Naive thymus-derived CD4-positive, alpha-beta T cell (primary cell): Measurements from ENCODE around the gene JDP2. TPM values are rescaled to one million over a fixed set of nuclear protein-coding genes. Genes with fewer than 3 reads are reported as not detected.
A peak's percentile ranks its signal among the peaks of the same experiment; 100 is the strongest.

ENCODE experiments used
- ATAC-seq: fragments of 150-1000 bp; cut with Tn5 transposase; 2 replicates; pipeline ENCODE4 v1.10.0; 2021; ENCODE audit warnings: mild to moderate bottlenecking, moderate library complexity
- CTCF ChIA-PET: fragments of 350-600 bp; sonication (Branson Sonifier 250); formaldehyde crosslinking; loops from one replicate; lab custom pipeline; 2021; ENCODE audit warnings: antibody characterized with exemption; lab: Charles Lee
- POLR2A ChIA-PET: fragments of 350-600 bp; sonication (Branson Sonifier 250); formaldehyde crosslinking; loops from one replicate; lab custom pipeline; 2021; ENCODE audit warnings: antibody characterized with exemption, inconsistent platforms; lab: Charles Lee
- DNase-seq, 9 donors: peaks; one replicate each; pipeline versions ENCODE4 v3.0.0 to v3.0.0-alpha.2; 2020 to 2022; ENCODE audit warnings: mixed read lengths in 1 of 9
- H3K27ac ChIP-seq: one replicate; pipeline ENCODE4 v1.7.0; 2013; ENCODE audit warnings: mild to moderate bottlenecking, low read depth, low read length, moderate library complexity
- H3K27me3 ChIP-seq, 2 donors: one replicate each; pipeline ENCODE4 v1.7.0; 2013; ENCODE audit warnings: low read length in 2 of 2, mild to moderate bottlenecking in 2 of 2, moderate library complexity in 2 of 2; ENCODE audit not compliant: control insufficient read depth in 2 of 2, insufficient read depth in 2 of 2
- H3K36me3 ChIP-seq, 3 experiments: 1 replicate in 2 of 3; 2 replicates in 1 of 3; pipeline ENCODE4 v1.7.0; 2013; ENCODE audit warnings: low read length in 3 of 3, mild to moderate bottlenecking in 3 of 3, moderate library complexity in 1 of 3; ENCODE audit not compliant: insufficient read depth in 3 of 3, control insufficient read depth in 2 of 3
- H3K4me1 ChIP-seq, 2 donors: one replicate each; pipeline ENCODE4 v1.7.0; 2013; ENCODE audit warnings: low read length in 2 of 2, mild to moderate bottlenecking in 2 of 2, moderate library complexity in 1 of 2; ENCODE audit not compliant: control insufficient read depth in 2 of 2, insufficient read depth in 2 of 2
- H3K4me3 ChIP-seq: 2 replicates; pipeline ENCODE4 v1.7.0; 2013; ENCODE audit warnings: mild to moderate bottlenecking, low read length
- H3K9me3 ChIP-seq, 3 experiments: 1 replicate in 2 of 3; 2 replicates in 1 of 3; pipeline ENCODE4 v1.7.0; 2013; ENCODE audit warnings: low read length in 3 of 3; ENCODE audit not compliant: control insufficient read depth in 2 of 3
- H3K27ac Mint-ChIP-seq, 9 donors: one replicate each; pipeline ENCODE4 v1.8.0; 2020 to 2022; ENCODE audit warnings: mixed read lengths in 9 of 9, mild to moderate bottlenecking in 8 of 9, moderate library complexity in 5 of 9, inconsistent platforms in 2 of 9
- H3K27me3 Mint-ChIP-seq, 5 donors: one replicate each; pipeline ENCODE4 v1.8.0; 2021 to 2022; ENCODE audit warnings: mixed read lengths in 5 of 5, mild to moderate bottlenecking in 1 of 5
- H3K36me3 Mint-ChIP-seq, 5 donors: one replicate each; pipeline ENCODE4 v1.8.0; 2020 to 2022; ENCODE audit warnings: mixed read lengths in 5 of 5, mild to moderate bottlenecking in 3 of 5, inconsistent platforms in 1 of 5
- H3K4me1 Mint-ChIP-seq, 7 donors: one replicate each; pipeline ENCODE4 v1.8.0; 2020 to 2022; ENCODE audit warnings: mixed read lengths in 7 of 7, mild to moderate bottlenecking in 3 of 7, inconsistent platforms in 1 of 7
- H3K4me3 Mint-ChIP-seq, 10 donors: one replicate each; pipeline ENCODE4 v1.8.0; 2020 to 2022; ENCODE audit warnings: mild to moderate bottlenecking in 10 of 10, mixed read lengths in 10 of 10, moderate library complexity in 6 of 10, inconsistent platforms in 2 of 10
- H3K9me3 Mint-ChIP-seq, 11 donors: one replicate each; pipeline ENCODE4 v1.8.0; 2020 to 2022; ENCODE audit warnings: mixed read lengths in 11 of 11, mild to moderate bottlenecking in 4 of 11, inconsistent platforms in 1 of 11, moderate library complexity in 1 of 11
- intact Hi-C, 2 donors: fragments of 100-400 bp; cut with micrococcal nuclease; formaldehyde crosslinking; loops; one replicate each; pipeline ENCODE4 v1.15.1; 2023
- polyA plus RNA-seq, 2 donors: library from polyadenylated mRNA; unstranded; fragments of 300-500 nt; fragmentation: Illumina TruSeq; gene quantifications; one replicate each; pipeline ENCODE4 v1.2.3, GENCODE V29; 2021
- total RNA-seq, 6 experiments: library from RNA in 5 of 6; stranded (reverse) in 5 of 6; gene quantifications; 1 replicate in 5 of 6; 2 replicates in 1 of 6; pipeline ENCODE4 v1.2.3 and lab custom pipeline; 2021 to 2026

The JDP2 gene
- total and polyA plus RNA-seq, 7 experiments from 2014 or later = 0.86 to 29.0 (median 1.5) TPM; not detected in 2

GRCh38 chr14:75522224-75522982 is 94.6 kb downstream of the JDP2 start, which contains the start of gene BATF:
TSS of gene BATF (plus strand) at chr14:75522469. CDS start at chr14:75522683, 214 bp downstream.
- CTCF ChIA-PET = interaction anchor here (0.5 to 3.8 kb wide), 4 partner anchors 33 to 220 kb away, joined by 3 to 21 read pairs (median 3); no protein-coding TSS in a partner anchor
- Histone ChIP-seq H3K36me3 (peaks cover 0 to 17% (median 0%) of the 10 kb centered on the region in 3 experiments), H3K27ac (peak within 1 kb of the TSS; percentile 82), H3K9me3 (no peaks in the 10 kb centered on the region), H3K4me1 (peaks cover 44 to 49% of the 10 kb centered on the region in 2 donors), H3K27me3 (no peaks in the 10 kb centered on the region), H3K4me3 (peak within 1 kb of the TSS; percentile 84)
- intact Hi-C loops = loop anchor here (1.0 to 5.0 kb wide), 12 partner anchors 9 to 465 kb away; partner anchors contain the start of genes ERG28 (in 1 of the 2), FLVCR2 (in 1 of the 2), IFT43 (in 1 of the 2) and TMED10 (in 1 of the 2)
- Mint-ChIP-seq H3K36me3 (peaks cover 5 to 40% (median 21%) of the 10 kb centered on the region in 5 donors), H3K27me3 (no peaks in the 10 kb centered on the region), H3K9me3 (peaks cover 0 to 2% (median 0%) of the 10 kb centered on the region in 11 donors), H3K27ac (peak within 1 kb of the TSS; percentile 91 to 99 (median 95)), H3K4me1 (peaks cover 51 to 80% (median 75%) of the 10 kb centered on the region in 7 donors), H3K4me3 (peak within 1 kb of the TSS; percentile 92 to 100 (median 98))
- POLR2A ChIA-PET = interaction anchor here (0.5 to 7.3 kb wide), 8 partner anchors 9 to 712 kb away, joined by 3 to 51 read pairs (median 4); partner anchors contain the start of gene EIF2B2
- peak; percentile 47 to 83 (median 76) for DNase-seq
- ATAC-seq = peak; percentile 89

- Histone ChIP-seq H3K4me1 (peaks cover 44 to 54% of the 10 kb centered on the region in 2 donors), H3K36me3 (peaks cover 0 to 22% (median 0%) of the 10 kb centered on the region in 3 experiments), H3K27ac (peak overlapping the region; percentile 82), H3K27me3 (no peaks in the 10 kb centered on the region), H3K4me3 (peak overlapping the region; percentile 84), H3K9me3 (no peaks in the 10 kb centered on the region)
- peak overlapping the region; percentile 91 to 99 (median 95) for H3K27ac Mint-ChIP-seq
- peak overlapping the region; percentile 92 to 100 (median 98) for H3K4me3 Mint-ChIP-seq
- intact Hi-C loops = loop anchor here (1.0 to 5.0 kb wide), 12 partner anchors 9 to 464 kb away; partner anchors contain the start of genes ERG28 (in 1 of the 2), FLVCR2 (in 1 of the 2), IFT43 (in 1 of the 2) and TMED10 (in 1 of the 2)
- H3K27me3 Mint-ChIP-seq = no peaks in the 10 kb centered on the region
- H3K36me3 Mint-ChIP-seq = peaks cover 10 to 46% (median 26%) of the 10 kb centered on the region in 5 donors
- no peak for DNase-seq
- ChIA-PET POLR2A (interaction anchor here (1.0 to 7.3 kb wide), 7 partner anchors 8 to 395 kb away, joined by 3 to 51 read pairs (median 5); no protein-coding TSS in a partner anchor), CTCF (interaction anchor here (0.7 to 3.8 kb wide), 3 partner anchors 38 to 220 kb away, joined by 3 to 21 read pairs (median 3); no protein-coding TSS in a partner anchor)
- peaks cover 0 to 2% (median 0%) of the 10 kb centered on the region in 11 donors for H3K9me3 Mint-ChIP-seq
- ATAC-seq = no peak
- peaks cover 56 to 85% (median 81%) of the 10 kb centered on the region in 7 donors for H3K4me1 Mint-ChIP-seq
Measured at GRCh38 chr14:75522983-75523318, 95.1 kb downstream of the JDP2 start.

Other genes starting within 250 kb of the JDP2 start
- 1,000 to 10,000 TPM in 2 of 5 experiments, 10 to 100 TPM in 2, 1 to 10 TPM in 1; 9.4 to 4,557 (median 14.4) TPM for gene FOS, start 149.2 kb upstream of the JDP2 start, total RNA-seq
- 10 to 100 TPM; 27.5 to 96.7 TPM for gene FOS, start 149.2 kb upstream of the JDP2 start, polyA plus RNA-seq
- 10 to 100 TPM in 3 of 5 experiments, 1 to 10 TPM in 2; 6.8 to 70.0 (median 10.6) TPM for gene BATF, start 94.4 kb downstream of the JDP2 start, total RNA-seq
- gene BATF, start 94.4 kb downstream of the JDP2 start, polyA plus RNA-seq = 10 to 100 TPM; 24.7 to 26.7 TPM
- 1 to 10 TPM in 4 of 5 experiments, under 1 TPM in 1; 0.80 to 9.4 (median 5.0) TPM for gene FLVCR2, start 150.6 kb downstream of the JDP2 start, total RNA-seq
- gene FLVCR2, start 150.6 kb downstream of the JDP2 start, polyA plus RNA-seq = 1 to 10 TPM; 1.6 to 2.2 TPM
- 10 to 100 TPM in 3 of 5 experiments, 1 to 10 TPM in 2; 7.6 to 17.0 (median 12.4) TPM for gene ERG28, start 232.9 kb downstream of the JDP2 start, total RNA-seq
- gene ERG28, start 232.9 kb downstream of the JDP2 start, polyA plus RNA-seq = 10 to 100 TPM; 23.4 to 37.1 TPM
- 10 to 100 TPM; 21.0 to 31.4 (median 21.6) TPM for gene TTLL5, start 233.2 kb downstream of the JDP2 start, total RNA-seq
- gene TTLL5, start 233.2 kb downstream of the JDP2 start, polyA plus RNA-seq = 10 to 100 TPM in 1 of 2 donors, 1 to 10 TPM in 1; 7.8 to 15.6 TPM